ENCODE measurements around the gene CD248.

GRCh38 chr11:66343176-66343575 lies 26.3 kb upstream of the CD248 start:
- TF ChIP-seq, protein P1, sequence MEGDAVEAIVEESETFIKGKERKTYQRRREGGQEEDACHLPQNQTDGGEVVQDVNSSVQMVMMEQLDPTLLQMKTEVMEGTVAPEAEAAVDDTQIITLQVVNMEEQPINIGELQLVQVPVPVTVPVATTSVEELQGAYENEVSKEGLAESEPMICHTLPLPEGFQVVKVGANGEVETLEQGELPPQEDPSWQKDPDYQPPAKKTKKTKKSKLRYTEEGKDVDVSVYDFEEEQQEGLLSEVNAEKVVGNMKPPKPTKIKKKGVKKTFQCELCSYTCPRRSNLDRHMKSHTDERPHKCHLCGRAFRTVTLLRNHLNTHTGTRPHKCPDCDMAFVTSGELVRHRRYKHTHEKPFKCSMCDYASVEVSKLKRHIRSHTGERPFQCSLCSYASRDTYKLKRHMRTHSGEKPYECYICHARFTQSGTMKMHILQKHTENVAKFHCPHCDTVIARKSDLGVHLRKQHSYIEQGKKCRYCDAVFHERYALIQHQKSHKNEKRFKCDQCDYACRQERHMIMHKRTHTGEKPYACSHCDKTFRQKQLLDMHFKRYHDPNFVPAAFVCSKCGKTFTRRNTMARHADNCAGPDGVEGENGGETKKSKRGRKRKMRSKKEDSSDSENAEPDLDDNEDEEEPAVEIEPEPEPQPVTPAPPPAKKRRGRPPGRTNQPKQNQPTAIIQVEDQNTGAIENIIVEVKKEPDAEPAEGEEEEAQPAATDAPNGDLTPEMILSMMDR (tag by site-specific recombination; IDR thresholded peaks at IDR 0.05), result no peak
- TF ChIP-seq ZNF704 (tag by site-specific recombination; IDR thresholded peaks at IDR 0.05), result no peak
- TF ChIP-seq ZNF785 (tag by site-specific recombination; IDR thresholded peaks at IDR 0.05), result no peak
